Uterus (tissue), 4 donors: ENCODE measurements around the gene AIG1. TPM values are rescaled to one million over a fixed set of nuclear protein-coding genes. Genes with fewer than 3 reads are reported as not detected.

Experiments
- DNase-seq, 2 donors: peaks; one replicate each; pipeline ENCODE4 v3.0.0-alpha.2; 2019 to 2020
- H3K27ac ChIP-seq, 2 donors: fragments of 200-600 bp; sonication (generic); 1 replicate in 1 of 2; 2 replicates in 1 of 2; pipeline ENCODE4 v1.5.1; 2016 to 2018
- H3K27me3 ChIP-seq, 2 donors: fragments of 200-600 bp; sonication (generic); one replicate each; pipeline ENCODE4 v1.5.1; 2018 to 2019; ENCODE audit warnings: control low read depth in 1 of 2
- H3K36me3 ChIP-seq, 2 donors: fragments of 200-600 bp; sonication (generic); one replicate each; pipeline ENCODE4 v1.5.1; 2019; ENCODE audit warnings: control low read depth in 1 of 2
- H3K4me1 ChIP-seq, 2 donors: fragments of 200-600 bp; sonication (generic); one replicate each; pipeline ENCODE4 v1.5.1; 2018 to 2019; ENCODE audit warnings: control low read depth in 1 of 2
- H3K4me3 ChIP-seq, 2 donors: fragments of 200-600 bp; sonication (generic); 1 replicate in 1 of 2; 2 replicates in 1 of 2; pipeline ENCODE4 v1.5.1; 2018 to 2019; ENCODE audit warnings: mild to moderate bottlenecking in 1 of 2
- H3K9me3 ChIP-seq, 2 donors: fragments of 200-600 bp; sonication (generic); one replicate each; pipeline ENCODE4 v1.5.1; 2019; ENCODE audit warnings: control low read depth in 1 of 2
- POLR2A ChIP-seq, 2 donors: fragments of 450-650 bp; IDR thresholded peaks; one replicate each; pipeline ENCODE4 v1.6.1; 2016; ENCODE audit warnings: antibody characterized with exemption in 2 of 2, mild to moderate bottlenecking in 1 of 2, moderate library complexity in 1 of 2
- intact Hi-C: fragments of 100-400 bp; cut with DNase I; formaldehyde crosslinking; loops from one replicate; pipeline ENCODE4 v1.15.1; 2023; ENCODE audit warnings: low total_unique reads
- total RNA-seq, 4 donors: library from RNA; depleted of rRNA in 3 of 4; stranded (reverse); fragments of >200 nt in 3 of 4; gene quantifications; one replicate each; pipeline versions ENCODE4 v1.1.0 to v1.2.4, GENCODE V29; 2014 to 2023
- TF ChIP-seq, protein P1 (sequence below), 4 experiments: fragments of 200-600 bp in 2 of 4; fragments of 450-650 bp in 2 of 4; sonication (generic) in 2 of 4; IDR thresholded peaks; one replicate each; pipeline ENCODE4 v1.5.1; 2016 to 2019; ENCODE audit warnings: antibody characterized with exemption in 4 of 4, mild to moderate bottlenecking in 2 of 4, moderate library complexity in 1 of 4
- donor health status: DM: yes; HTN: yes; CAD: no.

Gene AIG1
- total RNA-seq, 4 donors from 2014 or later: 6.9 to 36.6 (median 27.8) TPM

- H3K27me3 ChIP-seq: no peaks in the 10 kb centered on the region
- intact Hi-C loops: no loop called here
Measured at GRCh38 chr6:143376375-143376774, 315.7 kb downstream of the AIG1 start.

DNA sequence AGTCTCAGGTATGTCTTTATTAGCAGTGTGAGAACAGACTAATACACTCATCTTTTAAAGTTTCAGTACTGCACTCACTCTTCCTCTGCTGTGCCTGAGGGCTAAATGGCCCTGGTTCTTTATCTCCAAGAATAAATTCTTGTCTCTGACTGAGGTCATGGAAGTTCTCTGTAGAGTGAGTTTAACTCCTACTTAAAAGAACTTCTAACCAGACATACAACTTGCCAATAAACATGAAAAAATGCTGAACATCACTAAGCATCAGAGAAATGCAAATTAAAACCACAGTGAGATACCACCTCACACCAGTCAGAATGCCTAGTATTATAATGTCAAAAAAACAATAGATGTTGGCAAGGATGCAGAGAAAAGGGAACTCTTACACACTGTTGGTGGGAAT is 316.2 kb downstream of the AIG1 start:
- TF ChIP-seq, protein P1, sequence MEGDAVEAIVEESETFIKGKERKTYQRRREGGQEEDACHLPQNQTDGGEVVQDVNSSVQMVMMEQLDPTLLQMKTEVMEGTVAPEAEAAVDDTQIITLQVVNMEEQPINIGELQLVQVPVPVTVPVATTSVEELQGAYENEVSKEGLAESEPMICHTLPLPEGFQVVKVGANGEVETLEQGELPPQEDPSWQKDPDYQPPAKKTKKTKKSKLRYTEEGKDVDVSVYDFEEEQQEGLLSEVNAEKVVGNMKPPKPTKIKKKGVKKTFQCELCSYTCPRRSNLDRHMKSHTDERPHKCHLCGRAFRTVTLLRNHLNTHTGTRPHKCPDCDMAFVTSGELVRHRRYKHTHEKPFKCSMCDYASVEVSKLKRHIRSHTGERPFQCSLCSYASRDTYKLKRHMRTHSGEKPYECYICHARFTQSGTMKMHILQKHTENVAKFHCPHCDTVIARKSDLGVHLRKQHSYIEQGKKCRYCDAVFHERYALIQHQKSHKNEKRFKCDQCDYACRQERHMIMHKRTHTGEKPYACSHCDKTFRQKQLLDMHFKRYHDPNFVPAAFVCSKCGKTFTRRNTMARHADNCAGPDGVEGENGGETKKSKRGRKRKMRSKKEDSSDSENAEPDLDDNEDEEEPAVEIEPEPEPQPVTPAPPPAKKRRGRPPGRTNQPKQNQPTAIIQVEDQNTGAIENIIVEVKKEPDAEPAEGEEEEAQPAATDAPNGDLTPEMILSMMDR (IDR thresholded peaks at IDR 0.05): no peak
- TF ChIP-seq POLR2A (IDR thresholded peaks at IDR 0.05): no peak
- H3K36me3 ChIP-seq: no peaks in the 10 kb centered on the region
- no peak overlapping the region for H3K4me3 ChIP-seq
- H3K27me3 ChIP-seq: no peaks in the 10 kb centered on the region
- H3K27ac ChIP-seq: no peak overlapping the region
- intact Hi-C loops: no loop called here
- H3K4me1 ChIP-seq: no peaks in the 10 kb centered on the region
- no peak for DNase-seq
- H3K9me3 ChIP-seq: no peaks in the 10 kb centered on the region

More at GRCh38 chr6:143376375-143376774, 315.7 kb downstream of the AIG1 start:
- H3K4me3 ChIP-seq: no peak overlapping the region
- TF ChIP-seq, protein P1 (IDR thresholded peaks at IDR 0.05): no peak
- no peak for TF ChIP-seq POLR2A (IDR thresholded peaks at IDR 0.05)
- DNase-seq: no peak
- no peaks in the 10 kb centered on the region for H3K36me3 ChIP-seq
- no peak overlapping the region for H3K27ac ChIP-seq
- no peaks in the 10 kb centered on the region for H3K9me3 ChIP-seq
- H3K4me1 ChIP-seq: no peaks in the 10 kb centered on the region

GRCh38 chr6:143385636-143386035 is 324.9 kb downstream of the AIG1 start:
- Histone ChIP-seq H3K4me1 (no peaks in the 10 kb centered on the region), H3K36me3 (no peaks in the 10 kb centered on the region), H3K4me3 (no peak overlapping the region), H3K27ac (no peak overlapping the region), H3K9me3 (no peaks in the 10 kb centered on the region), H3K27me3 (no peaks in the 10 kb centered on the region)
- DNase-seq: no peak
- intact Hi-C loops: no loop called here
- TF ChIP-seq, protein P1 (IDR thresholded peaks at IDR 0.05): no peak
- TF ChIP-seq POLR2A (IDR thresholded peaks at IDR 0.05): no peak

DNA sequence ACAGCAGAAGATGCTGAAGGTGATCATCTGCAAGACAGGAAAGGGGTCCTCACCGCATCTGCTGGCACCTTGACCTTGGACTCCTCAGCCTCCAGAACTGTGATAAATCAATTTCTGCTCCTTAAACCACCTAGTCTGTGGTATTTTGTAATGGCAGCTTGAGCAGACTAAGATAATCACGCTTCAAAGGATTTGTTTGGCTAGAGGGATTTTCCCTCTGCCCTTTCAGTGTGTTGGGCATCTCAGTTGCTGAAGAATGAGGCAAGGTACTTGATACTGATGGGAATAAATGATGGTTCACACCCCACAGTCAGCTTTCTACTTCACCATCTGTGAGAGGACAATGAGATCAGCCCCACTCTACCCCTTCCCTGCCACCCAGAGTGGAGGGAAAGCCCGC is 329.6 kb downstream of the AIG1 start:
- H3K27ac ChIP-seq: no peak overlapping the region
- no peak overlapping the region for H3K4me3 ChIP-seq
- no peaks in the 10 kb centered on the region for H3K9me3 ChIP-seq
- intact Hi-C loops: no loop called here
- no peaks in the 10 kb centered on the region for H3K27me3 ChIP-seq
- TF ChIP-seq POLR2A (IDR thresholded peaks at IDR 0.05): no peak
- TF ChIP-seq, protein P1 (IDR thresholded peaks at IDR 0.05): no peak
- H3K36me3 ChIP-seq: no peaks in the 10 kb centered on the region
- H3K4me1 ChIP-seq: no peaks in the 10 kb centered on the region
- DNase-seq: no peak

Other genes with a start within 250 kb of the AIG1 start
- 10 to 100 TPM; 11.0 to 24.7 (median 19.8) TPM for gene HIVEP2, start 115.7 kb upstream of the AIG1 start, total RNA-seq